Chondrocyte (in vitro differentiated cells): ENCODE measurements around the gene COLEC11. TPM values are rescaled to one million over a fixed set of nuclear protein-coding genes. Genes with fewer than 3 reads are reported as not detected.
"Not testable (repeated sequence)": the region's sequence is repeated elsewhere in the genome, so short reads cannot be mapped to it uniquely, and the experiment has no call there.

Experiments used
- DNase-seq: peaks from one replicate; pipeline ENCODE4 v3.0.0; 2021; ENCODE audit warnings: mixed read lengths, low spot score
- H3K27ac Mint-ChIP-seq: one replicate; pipeline ENCODE4 v1.8.0; 2021; ENCODE audit warnings: mild to moderate bottlenecking, moderate library complexity, mixed read lengths; ENCODE audit not compliant: unreplicated experiment
- H3K27me3 Mint-ChIP-seq: 2 replicates; pipeline ENCODE4 v1.8.0; 2021; ENCODE audit warnings: low read depth, mixed read lengths
- H3K36me3 Mint-ChIP-seq: 2 replicates; pipeline ENCODE4 v1.8.0; 2021; ENCODE audit warnings: low read depth, mixed read lengths
- H3K4me1 Mint-ChIP-seq: 2 replicates; pipeline ENCODE4 v1.8.0; 2021; ENCODE audit warnings: low read depth, mild to moderate bottlenecking, mixed read lengths
- H3K4me3 Mint-ChIP-seq: one replicate; pipeline ENCODE4 v1.8.0; 2021; ENCODE audit warnings: mild to moderate bottlenecking, moderate library complexity, mixed read lengths; ENCODE audit not compliant: unreplicated experiment
- H3K9me3 Mint-ChIP-seq: 2 replicates; pipeline ENCODE4 v1.8.0; 2021; ENCODE audit warnings: low read depth, mixed read lengths
- CTCF ChIP-seq: fragments of 200-600 bp; sonication (generic); IDR thresholded peaks from 2 replicates; pipeline ENCODE4 v1.5.0; 2021; ENCODE audit warnings: antibody characterized with exemption, mild to moderate bottlenecking, moderate library complexity
- total RNA-seq: library from RNA; stranded (reverse); gene quantifications from 3 replicates; pipeline ENCODE4 v1.2.1, GENCODE V29; 2021

COLEC11 gene
- total RNA-seq, 1 donor from 2014 or later = not detected

DNA sequence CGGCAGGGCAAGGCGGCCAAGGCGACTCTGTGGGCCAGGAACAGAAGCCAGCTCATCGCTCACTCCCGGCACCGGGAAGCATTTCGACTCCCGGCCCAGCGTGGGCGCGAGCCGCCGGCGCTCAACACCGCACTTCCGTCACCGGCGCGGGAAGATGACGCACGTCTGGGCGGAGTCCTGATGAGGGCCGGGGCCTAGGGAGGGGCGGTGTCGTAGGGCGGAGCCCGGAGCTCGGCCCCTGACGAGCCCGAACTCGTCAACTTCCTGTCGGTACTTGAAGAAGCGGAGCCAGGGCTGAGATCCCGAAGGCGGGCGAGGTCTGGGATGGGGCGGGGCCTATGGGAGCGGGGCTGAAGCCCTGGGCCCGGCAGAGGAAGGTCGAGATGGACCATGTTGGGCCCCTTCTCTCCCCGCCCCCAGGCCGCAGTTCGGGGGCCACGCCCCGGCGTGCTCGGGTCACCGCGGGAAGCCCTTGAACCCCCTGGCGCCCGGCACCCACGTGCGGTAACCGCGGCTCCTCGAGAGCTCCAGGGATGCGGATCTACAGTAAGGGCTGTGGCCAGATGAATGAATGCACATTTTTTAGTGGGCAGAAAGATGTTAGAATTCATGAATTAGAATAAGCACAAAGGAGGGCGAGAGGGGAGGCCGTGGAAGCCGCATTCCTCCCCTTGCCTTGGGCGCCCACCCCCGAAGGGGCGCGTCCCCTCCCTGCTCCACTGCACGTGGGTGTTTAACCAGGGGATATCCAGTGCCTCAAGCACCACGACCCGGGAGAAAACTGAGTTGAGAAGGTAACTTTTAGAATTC lies 36.5 kb upstream of the COLEC11 start, which contains the start of gene RNASEH1:
RNASEH1 (minus strand) TSS at position 129 of the 810 bp plus-strand sequence; CDS start at position 56, 73 bp downstream.
- no peak for TF ChIP-seq CTCF
- peak within 1 kb of the TSS; percentile 83 for H3K4me3 Mint-ChIP-seq
- peaks cover 9% of the 10 kb centered on the region for H3K36me3 Mint-ChIP-seq
- H3K27ac Mint-ChIP-seq = peak within 1 kb of the TSS; percentile 97
- peak; percentile 100 for DNase-seq
- no peaks in the 10 kb centered on the region for H3K27me3 Mint-ChIP-seq
- peaks cover 21% of the 10 kb centered on the region for H3K4me1 Mint-ChIP-seq
- H3K9me3 Mint-ChIP-seq = no peaks in the 10 kb centered on the region

- Mint-ChIP-seq H3K27ac (no peak overlapping the region), H3K36me3 (no peaks in the 10 kb centered on the region), H3K9me3 (no peaks in the 10 kb centered on the region), H3K27me3 (no peaks in the 10 kb centered on the region), H3K4me1 (peaks cover 9% of the 10 kb centered on the region), H3K4me3 (no peak overlapping the region)
- no peak for DNase-seq
- no peak for TF ChIP-seq CTCF
Observed at GRCh38 chr2:3563521-3563976, 31.4 kb upstream of the COLEC11 start.

GRCh38 chr2:3565117-3565516 lies 29.8 kb upstream of the COLEC11 start:
- no peaks in the 10 kb centered on the region for H3K27me3 Mint-ChIP-seq
- no peak for TF ChIP-seq CTCF
- DNase-seq = no peak
- H3K4me1 Mint-ChIP-seq = no peaks in the 10 kb centered on the region
- H3K4me3 Mint-ChIP-seq = no peak overlapping the region
- no peak overlapping the region for H3K27ac Mint-ChIP-seq
- no peaks in the 10 kb centered on the region for H3K9me3 Mint-ChIP-seq
- H3K36me3 Mint-ChIP-seq = no peaks in the 10 kb centered on the region

DNA sequence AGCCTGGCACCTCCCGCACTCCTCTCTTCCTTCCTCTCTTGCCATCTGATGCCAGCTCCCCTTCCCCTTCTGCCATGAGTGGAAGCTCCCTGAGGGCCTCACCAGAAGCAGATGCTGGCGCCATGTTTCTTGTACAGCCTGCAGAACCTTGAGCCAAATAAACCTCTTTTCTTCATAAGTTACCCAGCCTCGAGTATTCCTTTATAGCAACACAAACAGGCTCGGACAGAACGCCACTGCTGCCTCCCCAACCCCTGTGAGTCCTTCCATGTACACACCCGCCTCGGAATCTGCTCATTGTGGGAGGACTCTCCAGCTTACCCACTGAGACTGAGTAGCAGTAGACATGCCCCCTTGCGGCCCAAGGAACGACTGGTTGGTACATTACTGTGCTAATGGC lies 28.1 kb upstream of the COLEC11 start:
- Mint-ChIP-seq H3K4me3 (no peak overlapping the region), H3K9me3 (no peaks in the 10 kb centered on the region), H3K4me1 (no peaks in the 10 kb centered on the region), H3K27ac (no peak overlapping the region), H3K36me3 (no peaks in the 10 kb centered on the region), H3K27me3 (no peaks in the 10 kb centered on the region)
- TF ChIP-seq CTCF = no peak
- no peak for DNase-seq

DNA sequence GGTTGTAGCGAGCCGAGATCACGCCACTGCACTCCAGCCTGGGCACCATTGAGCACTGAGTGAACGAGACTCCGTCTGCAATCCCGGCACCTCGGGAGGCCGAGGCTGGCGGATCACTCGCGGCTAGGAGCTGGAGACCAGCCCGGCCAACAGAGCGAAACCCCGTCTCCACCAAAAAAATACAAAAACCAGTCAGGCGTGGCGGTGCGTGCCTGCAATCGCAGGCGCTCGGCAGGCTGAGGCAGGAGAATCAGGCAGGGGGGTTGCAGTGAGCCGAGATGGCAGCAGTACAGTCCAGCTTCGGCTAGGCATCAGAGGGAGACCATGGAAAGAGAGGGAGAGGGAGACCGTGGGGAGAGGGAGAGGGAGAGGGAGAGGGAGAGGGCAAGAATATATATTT lies 25.3 kb upstream of the COLEC11 start:
- not testable (repeated sequence) for H3K36me3 Mint-ChIP-seq, DNase-seq, H3K4me1 Mint-ChIP-seq, H3K4me3 Mint-ChIP-seq, H3K27me3 Mint-ChIP-seq, H3K9me3 Mint-ChIP-seq, H3K27ac Mint-ChIP-seq

- H3K4me3 Mint-ChIP-seq = no peak overlapping the region
- DNase-seq = no peak
Observed at GRCh38 chr2:3571284-3571683, 23.6 kb upstream of the COLEC11 start.

More at GRCh38 chr2:3571284-3571683, 23.6 kb upstream of the COLEC11 start:
- Mint-ChIP-seq H3K4me1 (peaks cover 12% of the 10 kb centered on the region), H3K9me3 (no peaks in the 10 kb centered on the region), H3K36me3 (peaks cover 6% of the 10 kb centered on the region), H3K27me3 (no peaks in the 10 kb centered on the region), H3K27ac (no peak overlapping the region)
- TF ChIP-seq CTCF = no peak
